ENCODE results near the gene GCHFR.
A peak's percentile ranks its signal among the peaks of the same experiment; 100 is the strongest.

GCHFR gene

DNA sequence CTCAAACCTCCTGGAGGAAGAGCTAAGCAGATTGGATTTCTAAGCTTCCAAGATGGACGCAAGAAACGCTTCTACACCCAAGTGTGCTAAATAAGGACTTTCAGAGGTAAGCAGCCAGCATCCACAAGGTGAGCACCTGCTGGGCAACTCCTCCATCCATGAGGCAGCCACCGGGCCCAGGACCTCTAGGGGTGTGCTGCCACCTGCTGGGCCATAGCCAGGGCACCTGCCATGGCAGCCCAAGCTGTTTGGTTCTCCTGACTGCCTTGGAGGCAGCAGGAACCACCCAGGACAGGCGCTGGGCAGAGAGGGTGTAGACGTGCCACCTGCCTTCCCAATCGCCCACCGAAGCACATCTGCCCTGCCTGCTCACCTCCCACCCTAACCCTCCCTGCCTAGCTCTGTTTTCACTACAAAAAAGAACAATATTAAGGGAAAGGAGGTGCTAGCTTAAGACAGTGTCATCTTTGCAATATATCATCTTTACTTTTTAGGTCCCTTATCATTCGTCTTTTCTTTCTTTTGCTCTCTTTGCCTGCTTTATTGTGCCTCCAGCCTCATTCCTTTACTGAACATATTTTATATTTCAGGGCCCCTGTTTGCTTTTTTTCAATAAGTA is 18.9 kb downstream of the GCHFR start:
- DNase-seq = peak; percentile 83

GRCh38 chr15:40785164-40785563 is 21.3 kb downstream of the GCHFR start:
- DNase-seq = no peak

DNA sequence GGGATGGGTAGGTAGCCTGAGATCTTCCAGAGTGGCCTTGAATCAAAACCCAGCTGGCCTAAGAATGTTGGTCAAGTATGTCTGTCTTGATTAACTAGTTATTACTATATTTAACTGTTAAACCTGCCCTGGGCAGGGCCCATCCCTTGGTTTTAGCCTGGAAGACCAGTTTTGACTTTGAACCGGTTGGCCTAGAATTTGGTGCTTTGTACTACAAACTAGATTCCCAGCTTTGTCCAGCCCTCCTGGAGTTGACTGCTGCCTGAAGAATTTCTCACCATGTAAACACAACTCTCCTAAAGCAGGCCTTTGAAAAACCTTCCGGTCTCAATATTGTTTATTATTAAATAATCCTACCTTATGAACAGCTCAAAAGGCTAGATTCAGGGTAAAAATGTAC is 21.9 kb downstream of the GCHFR start:
- no peak for DNase-seq

GRCh38 chr15:40787344-40787841 is 23.5 kb downstream of the GCHFR start:
- DNase-seq = peak; percentile 52

DNA sequence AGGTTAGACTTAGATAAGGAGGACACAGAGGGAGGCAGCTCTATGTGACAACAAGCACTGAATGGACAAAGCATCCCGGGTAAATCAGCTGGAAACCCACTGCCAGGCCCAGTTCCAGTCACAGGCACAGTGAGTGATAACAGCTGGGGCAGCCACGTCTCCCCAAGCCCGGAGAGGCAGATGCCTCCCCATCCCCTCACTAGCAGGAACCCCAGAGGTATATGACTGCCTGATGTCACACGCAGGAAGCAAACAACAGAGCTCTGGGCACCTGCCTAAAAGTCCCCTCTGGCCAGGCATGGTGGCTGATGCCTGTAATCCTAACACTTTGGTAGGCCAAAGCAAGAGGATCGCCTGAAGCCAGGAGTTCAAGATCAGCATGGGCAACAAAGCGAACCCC is 24.1 kb downstream of the GCHFR start:
- no peak for DNase-seq

GRCh38 chr15:40789119-40789518 is 25.3 kb downstream of the GCHFR start:
- no peak for DNase-seq

- no peak for DNase-seq
These were observed 26.1 kb downstream of the GCHFR start for GRCh38 chr15:40789999-40790398.

DNA sequence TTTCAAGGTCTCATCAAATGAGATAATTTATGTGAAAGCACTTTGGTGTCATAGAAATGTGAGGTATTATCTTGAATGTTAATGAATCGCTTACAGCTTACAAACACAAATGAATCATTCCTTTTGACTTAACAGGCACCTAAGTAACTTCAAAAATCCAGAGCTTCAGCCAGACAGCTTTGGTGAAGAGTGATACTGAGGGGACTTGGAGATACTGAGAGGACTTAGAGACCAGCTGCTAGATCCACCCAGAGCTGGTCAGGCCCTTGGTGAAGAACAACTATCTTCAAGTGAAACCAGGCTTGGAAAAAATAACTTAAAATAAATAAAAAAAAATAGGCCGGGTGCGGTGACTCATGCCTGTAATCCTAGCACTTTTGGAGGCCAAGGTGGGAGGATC is 26.9 kb downstream of the GCHFR start:
- no peak for DNase-seq

DNA sequence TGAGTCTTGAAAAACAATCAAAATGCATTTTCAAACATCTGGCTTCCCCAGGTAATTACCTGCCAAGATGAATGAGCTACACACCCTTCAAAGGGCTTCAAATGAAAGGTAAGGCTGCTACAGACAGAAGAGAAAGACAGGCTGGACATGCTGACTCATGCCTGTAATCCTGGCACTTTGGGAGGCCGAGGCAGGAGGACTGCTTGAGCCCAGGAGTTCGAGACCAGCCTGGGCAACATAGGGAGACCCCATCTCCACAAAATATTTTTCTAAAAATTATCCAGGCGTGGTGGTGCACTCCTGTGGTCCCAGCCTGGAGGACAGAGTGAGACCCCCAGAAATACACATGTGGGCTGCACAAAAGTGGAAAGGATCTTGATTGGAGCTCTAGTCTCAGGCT is 28.5 kb downstream of the GCHFR start:
- DNase-seq = no peak

DNA sequence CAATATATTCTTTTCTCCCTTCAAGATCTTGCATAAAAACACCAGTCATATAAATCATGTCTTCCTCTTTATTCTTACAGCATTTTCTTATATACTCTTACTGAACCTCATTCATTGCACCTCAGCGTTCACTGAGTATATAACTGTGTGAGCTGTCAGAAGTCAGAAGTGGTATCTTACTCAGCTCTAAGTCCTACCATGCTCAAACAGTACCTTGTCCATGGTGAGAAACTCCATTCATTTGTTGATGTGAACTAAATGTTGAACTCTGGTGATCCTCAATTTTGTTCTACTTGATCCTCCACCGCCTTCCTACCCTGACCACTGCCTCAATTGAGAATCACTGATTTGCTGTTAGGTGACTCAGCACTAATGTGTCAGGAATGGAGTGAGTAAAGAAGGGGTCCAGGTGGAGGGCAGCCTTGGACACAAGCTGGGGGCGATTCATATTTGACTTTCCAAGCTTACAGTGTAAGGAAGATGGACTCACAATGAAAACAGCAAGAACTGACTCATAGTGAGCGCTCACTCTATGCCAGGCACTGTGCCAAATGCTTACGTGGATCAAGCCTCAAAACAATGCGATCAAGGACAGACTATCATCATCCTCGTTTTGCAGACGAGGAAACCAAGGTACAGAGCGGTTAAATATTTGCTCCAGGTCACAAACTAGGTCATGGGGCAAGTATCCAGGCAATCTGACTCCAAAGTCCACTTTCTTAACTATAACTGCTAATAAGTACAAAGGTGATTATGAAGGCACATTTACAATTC is 29.5 kb downstream of the GCHFR start:
- no peak for DNase-seq

DNA sequence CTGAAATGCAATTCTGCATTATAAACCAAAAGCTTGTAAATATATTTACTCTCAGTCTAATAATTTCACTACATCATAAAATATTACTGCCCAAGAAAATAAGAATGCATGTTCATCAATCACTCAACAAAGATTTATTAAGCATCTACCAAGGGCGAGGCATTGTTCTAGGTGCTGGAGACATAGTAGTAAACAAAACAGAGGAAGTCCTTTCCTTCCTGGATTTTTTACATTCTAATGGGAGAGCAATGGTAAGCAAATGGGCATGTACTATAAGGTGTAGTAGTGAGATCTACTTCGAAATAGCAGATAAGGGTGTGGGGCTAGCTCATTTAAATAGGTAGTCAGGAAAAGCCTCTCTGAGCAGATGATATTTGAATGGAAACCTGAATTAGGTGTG is 32.2 kb downstream of the GCHFR start:
- no peak for DNase-seq

GRCh38 chr15:40796512-40796911 is 32.6 kb downstream of the GCHFR start:
- DNase-seq = no peak

DNA sequence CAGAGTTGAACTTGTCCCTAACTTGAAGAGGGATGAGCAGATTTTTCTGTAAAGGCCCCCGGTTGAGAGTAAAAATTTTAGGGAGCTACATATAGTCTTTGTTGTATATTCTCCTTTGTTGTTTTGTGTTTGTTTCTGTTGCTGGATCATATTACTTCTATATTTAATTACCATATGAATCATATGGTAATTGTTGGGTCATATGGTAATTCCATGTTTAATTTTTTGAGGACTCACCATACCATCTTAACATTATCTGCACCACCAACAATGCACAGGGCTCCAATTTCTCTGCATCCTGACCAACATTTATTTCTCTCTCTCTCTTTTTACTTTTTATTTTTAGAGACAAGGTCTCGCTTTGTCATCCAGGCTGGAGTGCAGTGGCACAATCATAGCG is 35.7 kb downstream of the GCHFR start:
- no peak for DNase-seq

DNA sequence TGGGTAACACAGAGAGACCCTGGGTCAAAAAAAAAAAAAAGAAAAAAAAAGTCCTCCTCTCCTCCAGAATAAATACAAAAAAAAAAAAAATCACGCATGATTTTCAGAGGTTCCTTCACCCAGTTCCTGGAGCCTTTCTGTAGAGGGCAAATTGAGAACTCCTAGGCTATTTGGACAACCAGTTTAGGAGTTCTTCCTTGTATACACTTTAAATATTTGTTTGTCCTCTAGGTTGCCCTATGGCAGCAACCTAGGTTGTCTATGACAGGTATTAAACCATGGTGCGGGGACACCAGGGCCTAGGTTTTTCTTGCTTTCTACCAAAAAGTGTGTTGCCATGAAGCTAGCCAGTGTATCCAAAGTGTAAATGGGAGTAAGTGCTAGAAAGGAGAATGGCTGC is 39.2 kb downstream of the GCHFR start:
- DNase-seq = no peak

GRCh38 chr15:40803688-40804087 is 39.8 kb downstream of the GCHFR start:
- DNase-seq = no peak

GRCh38 chr15:40806672-40807027 is 42.8 kb downstream of the GCHFR start:
- DNase-seq = no peak

DNA sequence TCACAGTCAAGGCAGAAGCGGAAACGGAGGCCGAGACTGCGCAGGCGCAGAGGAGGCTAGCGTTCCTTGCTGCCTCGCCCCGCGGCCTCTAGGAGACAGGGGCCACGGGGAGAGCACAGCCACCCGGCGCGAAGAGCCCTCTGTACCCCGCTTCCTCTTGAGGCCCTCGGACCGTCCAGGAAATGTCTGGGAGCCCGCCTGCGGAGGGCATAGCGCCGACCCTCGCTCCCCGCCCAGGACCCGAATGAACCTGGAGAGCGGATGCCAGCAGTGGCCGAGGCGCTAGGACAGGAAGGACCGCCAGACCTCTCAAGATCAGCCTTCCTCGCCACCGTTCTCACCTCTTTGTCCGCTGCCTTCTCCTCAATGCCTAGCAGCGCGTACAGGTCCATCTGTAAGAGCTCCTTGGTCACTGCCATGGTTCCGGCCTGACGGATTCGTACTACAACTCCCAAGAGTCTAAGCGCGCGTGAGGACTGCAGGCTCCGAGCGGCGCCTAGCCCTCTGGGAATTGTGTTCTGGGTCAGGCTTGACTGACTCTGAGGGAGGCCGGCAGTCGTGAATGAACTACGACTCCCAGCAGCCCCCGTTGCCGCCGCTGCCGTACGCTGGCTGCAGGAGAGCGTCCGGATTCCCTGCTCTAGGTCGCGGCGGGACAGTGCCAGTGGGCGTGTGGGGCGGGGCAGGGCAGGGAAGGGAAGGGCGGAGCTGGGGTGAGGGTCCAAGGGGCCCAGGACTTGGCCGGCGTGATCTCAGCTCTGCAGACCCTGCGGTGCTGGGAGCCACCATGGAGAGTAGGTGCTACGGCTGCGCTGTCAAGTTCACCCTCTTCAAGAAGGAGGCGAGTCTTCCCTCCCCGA is 43.4 kb downstream of the GCHFR start, which contains the start of the genes DNAJC17 and ZFYVE19:
Gene DNAJC17, minus strand, starts transcription at position 446 of the 860 bp plus-strand sequence. Its CDS starts 27 bp downstream, at position 419.
Gene ZFYVE19, plus strand, starts transcription at position 62 of the 860 bp plus-strand sequence. Its CDS starts 501 bp downstream, at position 563.
- peak; percentile 94 for DNase-seq

- DNase-seq = no peak
These were observed 44.1 kb downstream of the GCHFR start for GRCh38 chr15:40807888-40808461.

DNA sequence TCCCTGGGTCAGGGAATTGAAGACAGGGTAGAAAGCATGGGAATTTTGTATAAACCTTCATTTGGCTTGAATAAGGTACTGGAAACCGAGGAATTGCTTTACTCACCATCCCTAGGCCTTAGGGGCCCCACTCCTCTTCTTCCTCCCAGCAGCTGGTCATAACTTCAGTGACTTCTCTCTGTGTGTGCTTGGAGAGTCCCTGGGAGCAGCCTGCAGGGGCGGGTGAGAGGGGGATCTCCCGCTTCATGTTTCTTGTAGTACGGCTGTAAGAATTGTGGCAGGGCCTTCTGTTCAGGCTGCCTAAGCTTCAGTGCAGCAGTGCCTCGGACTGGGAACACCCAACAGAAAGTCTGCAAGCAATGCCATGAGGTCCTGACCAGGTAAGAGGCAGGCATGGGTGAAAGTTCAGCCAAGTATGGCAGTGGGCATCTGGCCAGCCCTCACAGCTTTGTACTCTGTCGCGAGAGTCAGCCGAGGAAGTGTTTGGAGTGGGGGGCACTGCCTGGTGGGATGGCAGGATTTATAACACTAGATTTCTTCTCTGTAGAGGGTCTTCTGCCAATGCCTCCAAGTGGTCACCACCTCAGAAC is 45.1 kb downstream of the GCHFR start:
- DNase-seq = no peak

DNA sequence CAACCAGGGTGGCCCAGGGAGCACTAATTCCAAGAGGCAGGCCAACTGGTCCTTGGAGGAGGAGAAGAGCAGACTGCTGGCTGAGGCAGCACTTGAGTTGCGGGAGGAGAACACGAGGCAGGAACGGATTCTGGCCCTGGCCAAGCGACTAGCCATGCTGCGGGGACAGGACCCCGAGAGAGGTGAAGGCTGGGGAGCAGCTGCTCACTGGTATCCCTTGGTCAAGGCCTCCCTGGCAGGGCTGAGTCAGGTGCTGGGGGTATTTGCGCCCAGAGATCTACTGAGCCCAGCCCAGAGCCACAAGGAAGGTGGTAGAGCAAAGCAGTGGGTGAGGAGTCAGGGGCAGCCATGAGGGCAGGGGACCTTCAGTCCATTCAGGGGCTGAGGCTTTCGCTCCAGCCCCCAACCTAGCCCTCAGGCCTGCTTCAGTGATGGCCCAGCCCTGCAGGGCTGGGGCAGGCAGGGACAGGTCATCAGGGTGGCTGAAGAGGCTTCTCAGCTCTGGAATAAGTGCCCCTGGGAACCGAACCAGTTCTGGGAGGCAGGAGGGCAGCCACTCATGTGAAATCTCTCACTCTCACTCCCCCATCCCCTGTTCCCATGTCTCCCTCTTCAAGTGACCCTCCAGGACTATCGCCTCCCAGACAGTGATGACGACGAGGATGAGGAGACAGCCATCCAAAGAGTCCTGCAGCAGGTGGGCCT is 49.0 kb downstream of the GCHFR start:
- no peak for DNase-seq

DNA sequence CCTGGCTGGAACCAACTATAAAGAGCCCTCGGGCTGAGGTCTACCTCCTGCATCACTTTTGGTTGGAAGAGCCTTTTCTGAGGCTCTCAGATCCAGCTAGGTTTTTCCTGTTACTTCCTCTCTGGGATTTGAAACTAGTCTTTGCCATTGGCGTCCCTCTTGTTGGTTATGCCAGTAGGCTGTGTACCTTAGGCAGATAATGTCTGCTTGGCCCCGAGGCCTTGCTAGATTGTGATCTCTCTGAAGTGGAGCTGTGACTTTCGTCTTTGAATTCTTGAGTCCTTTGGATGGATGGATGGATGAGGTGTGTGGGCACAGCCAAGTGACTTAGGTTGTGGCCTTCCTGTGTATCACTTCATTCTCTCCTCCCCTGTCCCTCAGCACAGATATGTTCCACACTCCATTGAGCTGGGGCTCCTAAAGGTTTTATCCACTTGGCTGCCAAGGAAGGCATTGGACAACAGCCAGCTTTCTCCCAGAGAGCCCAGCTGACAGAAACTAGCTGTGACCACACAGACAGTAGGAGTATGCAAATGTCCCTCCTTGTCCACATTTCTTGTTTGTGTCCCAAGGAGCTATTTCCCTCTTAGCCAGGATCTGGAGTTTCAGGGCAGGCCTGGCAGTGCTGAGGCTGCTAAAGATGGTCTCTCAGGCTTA is 51.3 kb downstream of the GCHFR start:
- DNase-seq = no peak

Measured in CD4-positive, alpha-beta T cell treated with Interleukin-12 subunit alpha and Interleukin-12 subunit beta, for 1 hour (primary cell).